HG03135 (cell line): ENCODE data around the gene UNC5CL.
"Not testable (repeated sequence)": the region's sequence is repeated elsewhere in the genome, so short reads cannot be mapped to it uniquely, and the experiment has no call there.

ENCODE experiments used
- ATAC-seq: cut with Tn5 transposase; IDR thresholded peaks from one replicate; pipeline ENCODE4 v1.9.1; 2021; ENCODE audit warnings: mild to moderate bottlenecking, moderate library complexity; ENCODE audit not compliant: unreplicated experiment

Gene UNC5CL

DNA sequence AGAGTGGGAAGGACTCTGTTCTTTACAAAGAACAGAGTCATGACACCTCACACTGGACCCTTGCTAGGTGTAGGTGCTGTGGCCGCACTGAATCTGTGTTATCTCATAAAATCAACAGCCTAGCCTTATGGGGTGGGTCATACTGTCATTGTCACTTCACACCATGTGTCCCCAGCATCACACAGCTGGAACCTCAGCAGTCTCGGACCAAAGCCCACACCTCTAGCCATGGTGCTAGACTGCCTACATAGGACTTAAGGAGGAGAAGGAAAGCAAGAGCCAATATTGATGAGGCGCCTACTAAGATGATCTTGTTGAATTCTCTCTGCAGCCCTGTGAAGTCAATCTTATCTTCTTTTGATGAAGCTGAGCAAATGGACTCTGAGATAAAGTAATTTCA lies 31.0 kb downstream of the UNC5CL start:
- no peak for ATAC-seq

DNA sequence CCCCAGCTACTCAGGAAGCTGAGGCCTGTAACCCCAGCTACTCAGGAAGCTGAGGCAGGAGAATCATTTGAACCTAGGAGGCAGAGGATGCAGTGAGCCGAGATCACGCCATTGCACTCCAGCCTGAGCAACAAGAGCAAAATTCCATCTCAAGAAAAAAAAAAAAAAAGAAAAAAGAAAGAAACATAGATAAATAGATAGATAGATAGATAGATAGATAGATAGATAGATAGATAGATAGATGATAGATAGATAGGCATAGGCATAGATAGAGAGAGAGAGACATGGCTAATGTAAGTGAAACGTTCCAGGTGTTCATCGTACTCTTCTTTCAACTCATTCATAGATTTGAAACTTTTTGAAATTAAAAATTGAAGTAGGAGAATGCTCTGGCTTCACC lies 32.0 kb downstream of the UNC5CL start:
- ATAC-seq: not testable (repeated sequence)

DNA sequence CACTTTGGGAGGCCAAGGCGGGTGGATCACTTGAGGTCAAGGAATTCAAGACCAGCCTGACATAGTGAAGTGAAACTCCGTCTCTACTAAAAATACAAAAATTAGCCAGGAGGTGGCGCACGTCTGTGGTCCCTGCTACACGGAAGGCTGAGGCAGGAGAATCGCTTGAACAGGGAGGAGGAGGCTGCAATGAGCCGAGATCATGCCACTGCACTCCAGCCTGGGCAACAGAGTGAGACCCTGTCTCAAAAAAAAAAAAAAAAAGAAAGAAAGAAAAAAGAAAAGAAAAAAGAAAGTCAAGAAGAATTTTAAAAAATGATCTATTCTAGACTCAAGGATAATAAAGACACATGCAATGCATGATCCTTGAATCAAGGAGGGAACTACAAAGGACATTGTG lies 32.8 kb downstream of the UNC5CL start:
- not testable (repeated sequence) for ATAC-seq

DNA sequence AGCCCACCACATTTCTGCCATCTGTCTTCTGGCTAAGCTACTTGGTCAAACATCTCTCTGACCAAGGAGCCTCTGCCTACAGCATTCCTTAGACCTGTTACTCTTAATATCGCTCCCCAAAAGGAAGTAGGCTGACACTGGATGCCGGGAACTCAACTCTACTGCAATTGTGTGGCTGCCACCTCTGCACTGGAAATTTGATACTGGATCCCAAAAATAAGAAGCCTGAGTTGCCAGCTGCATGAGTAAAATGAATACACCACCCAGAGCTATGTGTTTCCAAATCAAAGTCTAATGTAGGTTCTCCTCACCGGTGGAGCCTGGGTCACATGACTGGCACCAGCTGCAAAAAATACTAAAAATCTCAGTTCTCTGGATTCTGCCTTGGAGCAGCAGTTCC lies 36.9 kb downstream of the UNC5CL start:
- ATAC-seq: no peak

DNA sequence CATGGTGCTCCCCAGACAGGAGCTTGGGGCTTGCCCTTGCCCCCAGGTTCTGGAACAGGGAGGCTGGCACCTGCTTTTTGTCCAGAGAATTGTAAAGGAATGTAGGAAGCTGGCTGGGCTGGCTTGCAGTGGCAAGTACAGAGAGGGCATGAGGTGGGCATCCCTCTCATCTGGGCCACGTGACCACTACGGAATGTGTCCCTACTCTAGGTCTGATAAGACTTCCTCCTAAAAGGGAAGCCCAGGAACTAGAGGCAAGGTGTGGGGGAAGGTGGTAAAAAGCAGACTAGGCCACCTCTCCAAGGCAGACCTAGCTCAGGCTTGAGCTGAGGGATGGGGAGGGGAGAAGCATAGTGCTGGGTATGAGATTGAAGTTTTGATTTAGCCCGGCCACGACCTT lies 38.8 kb downstream of the UNC5CL start:
- ATAC-seq: no peak

DNA sequence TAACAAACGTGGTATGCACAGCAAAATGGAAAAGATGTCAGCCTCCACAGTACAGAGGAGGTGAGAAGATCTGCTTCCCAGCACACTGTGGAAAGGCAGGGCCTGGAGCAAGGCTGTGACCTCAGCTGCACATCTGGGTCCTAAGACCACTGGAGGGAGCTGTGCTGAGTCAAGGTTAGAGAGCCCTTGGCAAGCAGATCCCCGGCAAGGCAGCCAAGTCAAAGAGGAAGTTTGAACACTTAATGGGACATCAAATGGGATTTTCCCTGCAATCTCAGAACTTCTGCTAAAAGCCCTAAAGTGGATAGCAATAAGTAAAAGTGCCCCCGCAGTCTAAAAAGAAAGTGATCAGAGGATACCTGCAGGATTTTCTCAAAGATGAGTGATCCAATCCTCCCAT lies 39.5 kb downstream of the UNC5CL start:
- no peak for ATAC-seq

DNA sequence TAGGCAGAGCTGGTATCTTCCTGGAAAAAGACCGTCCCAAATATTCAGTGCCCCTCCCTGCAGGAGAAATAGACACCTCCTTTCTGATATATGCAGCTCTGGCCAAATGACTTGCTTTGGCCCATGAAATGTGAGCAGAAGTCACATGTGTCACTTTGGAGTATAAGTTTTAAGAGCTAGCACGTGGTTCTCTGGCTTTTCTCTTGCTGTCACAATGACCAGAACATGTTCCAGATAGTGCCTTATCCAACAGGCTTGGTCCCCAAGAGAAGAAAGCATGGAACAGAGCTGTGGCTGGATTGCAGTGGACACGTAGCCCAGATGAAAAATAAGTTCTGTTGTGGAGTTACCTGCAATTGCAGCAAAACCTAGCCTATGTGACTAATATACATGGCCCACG lies 40.4 kb downstream of the UNC5CL start:
- no peak for ATAC-seq

DNA sequence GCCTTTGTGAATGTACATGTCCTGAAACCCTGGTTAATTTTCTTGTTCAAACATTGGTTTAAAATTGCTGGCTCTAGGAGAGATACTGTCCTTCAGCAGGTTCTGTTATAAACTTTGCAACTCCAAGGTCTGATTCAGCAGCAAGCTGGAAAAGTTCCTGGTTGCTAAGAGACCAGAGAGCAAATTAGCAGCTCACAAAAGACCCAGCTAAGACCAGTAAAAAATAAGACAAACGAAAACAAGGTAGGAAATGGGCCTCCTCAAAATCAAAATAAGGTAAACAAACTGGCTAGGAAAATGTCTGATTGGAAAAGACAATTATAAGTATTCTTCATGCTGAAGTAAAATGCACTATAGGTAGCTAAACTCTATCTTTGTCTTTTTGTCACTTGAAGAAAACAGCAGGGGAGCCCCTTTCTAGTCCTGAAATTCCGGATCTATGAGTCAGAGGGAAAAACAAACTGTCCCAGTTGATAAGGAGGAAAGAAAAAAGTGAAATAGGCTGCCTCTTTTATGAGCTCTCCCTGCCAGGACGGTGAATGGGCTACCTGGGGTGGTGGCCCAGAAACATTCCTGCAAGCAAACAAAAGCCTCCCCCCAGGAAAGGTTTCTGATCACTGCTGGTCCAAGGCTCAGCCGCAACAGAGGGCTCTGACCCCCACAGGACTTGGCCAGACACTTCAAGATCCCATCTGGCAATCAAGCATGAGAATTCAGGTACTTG lies 41.6 kb downstream of the UNC5CL start:
- no peak for ATAC-seq

DNA sequence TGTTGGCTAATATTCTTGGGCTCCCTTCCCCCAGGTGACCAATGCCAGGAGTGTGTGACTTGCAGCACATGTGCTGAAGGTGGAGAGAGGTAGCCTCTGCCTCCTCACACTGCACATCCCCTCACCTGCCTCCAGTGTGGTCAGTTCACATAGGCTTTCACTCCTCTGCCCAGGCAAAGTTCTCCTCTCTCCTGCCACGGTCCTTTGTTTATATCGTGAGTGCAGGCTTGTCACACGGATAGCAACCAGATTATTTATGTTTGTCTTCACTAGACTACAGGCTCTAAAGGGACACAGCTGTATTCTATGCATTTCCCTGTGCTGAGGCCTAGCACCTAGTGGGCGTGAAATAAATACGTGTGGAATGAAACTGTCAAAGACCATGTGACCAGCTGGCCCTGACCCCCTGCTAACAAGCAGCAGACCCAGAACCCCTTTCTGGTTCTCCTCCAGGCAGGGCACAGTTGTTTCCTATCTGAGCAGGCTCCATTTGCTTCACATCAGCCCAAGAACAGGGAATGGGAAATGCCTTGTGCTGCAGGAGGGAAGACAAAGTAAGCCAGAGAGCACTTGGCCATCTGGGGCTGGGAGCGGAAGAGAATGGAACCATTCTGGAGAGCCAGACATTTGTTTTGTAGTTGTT lies 42.3 kb downstream of the UNC5CL start:
- no peak for ATAC-seq

DNA sequence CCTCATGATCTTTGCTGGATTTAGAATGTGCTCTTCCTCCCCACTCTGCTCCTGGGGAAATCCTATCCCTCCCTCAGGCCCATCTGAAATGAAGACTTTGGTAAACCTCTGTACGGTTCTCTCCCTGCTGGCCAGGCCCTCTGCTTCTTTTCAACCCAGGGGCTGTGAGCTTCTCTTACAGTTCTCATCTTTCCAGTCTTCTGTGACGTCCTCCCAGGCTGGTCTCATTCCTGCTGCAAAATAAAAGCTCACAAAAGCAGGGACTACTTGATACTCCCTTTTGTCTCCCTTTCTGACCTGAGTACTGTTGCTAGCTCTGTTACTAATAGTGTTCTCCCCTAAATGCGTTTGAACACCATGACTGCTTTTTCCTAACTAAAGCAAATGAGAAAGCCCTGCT lies 46.3 kb downstream of the UNC5CL start:
- ATAC-seq: no peak

DNA sequence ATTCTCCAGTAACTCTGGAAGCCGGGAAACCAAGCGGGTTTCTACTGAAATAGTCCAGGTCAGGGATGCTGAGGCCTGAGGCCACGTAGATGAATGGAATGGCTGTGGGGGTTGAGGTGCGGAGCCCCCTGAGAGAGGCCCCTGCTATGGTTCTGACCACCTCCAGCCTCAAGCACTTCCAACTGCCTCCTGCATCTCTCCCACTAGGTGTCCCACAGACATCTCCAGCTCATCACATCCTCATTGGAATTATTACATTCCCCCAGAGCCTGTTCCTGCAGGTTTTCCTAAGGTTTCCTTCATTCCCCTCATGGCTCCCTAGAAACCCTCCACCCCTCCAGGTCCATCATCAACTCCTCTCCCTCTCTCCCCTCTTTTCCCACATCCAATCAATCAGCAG lies 48.7 kb downstream of the UNC5CL start:
- no peak for ATAC-seq

DNA sequence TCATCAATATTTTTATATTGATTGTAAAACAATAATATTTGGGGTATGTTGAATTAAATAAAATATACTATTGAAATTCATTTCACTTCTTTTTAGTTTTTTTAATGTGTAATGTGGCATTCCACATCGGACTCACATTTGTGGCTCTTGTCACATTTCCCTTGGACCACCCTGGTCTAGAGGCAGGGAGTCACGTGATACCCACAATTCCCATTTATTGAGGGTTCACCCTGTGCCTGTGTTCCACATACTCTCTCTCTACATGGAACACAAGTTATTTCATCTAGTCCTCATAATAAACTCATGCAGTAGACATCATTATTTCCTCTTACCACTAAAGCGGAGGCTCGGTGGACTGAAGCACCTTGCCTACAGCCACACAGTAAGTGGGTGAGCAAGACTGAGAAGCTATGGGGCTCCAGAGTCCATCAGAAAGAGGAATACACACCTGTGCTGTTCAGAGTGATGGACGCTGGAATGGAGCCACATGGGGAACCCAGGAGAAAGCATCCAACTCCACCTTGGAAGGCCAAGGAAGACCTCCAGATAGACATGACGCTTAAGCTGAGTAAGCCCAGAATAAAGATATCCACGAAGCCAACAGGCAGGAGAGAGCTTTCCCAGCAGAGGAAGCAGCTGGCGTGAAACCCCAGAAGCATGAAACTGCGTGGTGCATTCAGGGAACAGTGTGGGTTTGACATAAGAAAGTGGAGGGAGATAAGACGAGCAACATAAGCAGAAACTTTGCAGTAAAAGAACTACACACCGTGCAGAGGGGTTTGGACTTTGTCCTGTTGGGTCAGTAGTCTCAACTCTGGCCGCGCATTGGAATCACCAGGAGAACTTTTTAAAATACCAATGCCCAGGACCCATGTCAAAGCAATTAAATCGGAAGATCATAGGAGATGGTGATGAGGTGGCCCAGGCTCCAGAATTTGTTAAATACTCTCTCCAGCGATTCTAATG lies 49.5 kb downstream of the UNC5CL start:
- ATAC-seq: no peak

DNA sequence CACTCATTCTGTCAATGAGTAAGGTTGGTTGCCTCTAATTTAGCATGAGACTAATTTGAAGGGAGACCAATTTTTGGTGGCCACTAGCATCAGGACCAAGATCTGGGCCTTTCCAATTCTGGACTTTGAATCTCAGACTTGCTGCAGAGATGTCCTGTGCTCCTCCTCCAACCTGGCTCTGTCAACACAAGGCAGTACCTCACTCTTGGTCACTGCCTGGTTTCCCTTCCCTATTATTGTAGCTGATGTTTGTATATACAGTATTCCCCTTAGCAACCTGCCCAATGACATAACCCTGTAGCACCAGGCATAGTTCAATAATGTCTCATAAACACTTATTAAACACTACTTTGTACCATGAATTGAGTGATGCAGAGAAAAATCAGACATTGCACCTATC lies 50.4 kb downstream of the UNC5CL start:
- ATAC-seq: no peak

DNA sequence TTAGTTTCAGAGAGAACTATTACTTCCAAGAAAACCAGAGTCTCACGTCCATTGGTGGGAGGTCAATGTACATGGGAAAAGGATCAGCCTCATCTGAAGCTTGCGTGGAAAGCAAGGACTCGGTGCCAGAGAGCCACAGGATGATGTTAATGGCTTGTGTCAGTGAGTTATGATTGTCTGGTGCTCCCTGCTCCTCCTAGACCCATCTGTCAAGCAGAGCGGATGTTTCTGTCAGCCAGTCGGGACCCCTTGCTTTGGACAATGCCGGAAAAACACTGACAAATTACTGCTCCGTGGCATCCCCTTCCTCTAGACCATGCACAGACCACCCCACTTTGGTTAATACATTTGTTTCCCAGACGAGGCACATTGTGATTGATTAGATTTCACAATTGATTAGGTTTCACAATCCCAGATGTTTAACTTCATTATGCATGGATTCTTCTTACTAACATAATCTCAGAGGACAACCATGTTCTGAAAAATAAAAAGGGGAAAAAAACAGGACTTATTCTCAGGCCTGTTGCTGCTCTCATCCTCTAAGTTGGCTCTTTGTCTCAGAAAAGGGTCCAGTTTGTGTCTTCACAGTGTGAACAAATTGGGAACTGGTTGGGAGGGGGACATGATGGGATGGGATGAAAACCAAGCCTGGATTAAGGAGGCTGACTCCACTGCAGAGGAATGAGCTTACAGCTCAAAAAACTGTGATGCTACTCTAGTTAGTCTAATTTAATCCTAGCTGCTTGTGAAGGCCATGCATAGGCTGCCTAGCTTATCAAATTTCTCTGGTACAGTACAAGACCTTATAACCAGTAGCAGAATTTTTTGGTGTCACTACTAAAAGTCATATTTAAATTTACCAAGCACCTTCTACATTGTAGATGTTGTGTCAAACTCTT lies 51.9 kb downstream of the UNC5CL start:
- no peak for ATAC-seq

DNA sequence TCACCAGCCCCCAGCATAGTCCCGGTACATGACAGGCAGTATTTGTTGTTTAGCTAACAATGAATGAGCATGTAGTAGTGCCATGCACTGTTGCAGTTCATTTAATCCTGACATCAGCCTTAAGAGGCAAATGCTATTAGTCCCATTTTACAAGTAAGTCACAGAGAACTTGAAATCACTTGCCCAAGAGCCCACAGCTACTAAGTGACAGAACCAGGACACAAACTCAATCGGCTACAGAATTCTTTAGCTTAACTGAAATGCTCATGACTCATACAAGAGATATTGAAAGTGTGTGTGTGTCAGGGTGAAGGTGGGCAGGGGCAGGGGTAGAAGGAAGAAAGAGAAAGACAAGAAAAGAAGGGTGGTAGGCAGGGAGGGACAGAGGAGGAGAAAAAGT lies 52.7 kb downstream of the UNC5CL start:
- no peak for ATAC-seq

DNA sequence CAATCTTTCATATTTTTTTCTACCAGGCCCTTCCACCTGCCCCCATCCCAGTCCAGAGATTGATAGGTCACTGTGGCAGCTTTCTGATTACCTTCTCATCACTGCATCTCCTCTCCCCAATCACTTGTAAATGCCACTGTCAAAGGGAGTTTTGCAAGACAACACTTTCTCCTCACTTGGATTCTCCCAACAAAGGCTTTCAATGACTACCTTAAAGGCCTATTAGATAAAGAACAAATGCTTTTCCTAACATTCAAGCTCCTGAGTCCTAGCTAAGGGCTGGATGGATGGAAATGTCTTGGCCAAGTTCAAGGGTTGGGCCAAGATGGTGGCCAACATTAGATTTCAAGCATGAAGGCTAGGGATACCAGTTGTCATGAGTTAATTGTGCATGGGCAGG lies 55.3 kb downstream of the UNC5CL start:
- no peak for ATAC-seq

DNA sequence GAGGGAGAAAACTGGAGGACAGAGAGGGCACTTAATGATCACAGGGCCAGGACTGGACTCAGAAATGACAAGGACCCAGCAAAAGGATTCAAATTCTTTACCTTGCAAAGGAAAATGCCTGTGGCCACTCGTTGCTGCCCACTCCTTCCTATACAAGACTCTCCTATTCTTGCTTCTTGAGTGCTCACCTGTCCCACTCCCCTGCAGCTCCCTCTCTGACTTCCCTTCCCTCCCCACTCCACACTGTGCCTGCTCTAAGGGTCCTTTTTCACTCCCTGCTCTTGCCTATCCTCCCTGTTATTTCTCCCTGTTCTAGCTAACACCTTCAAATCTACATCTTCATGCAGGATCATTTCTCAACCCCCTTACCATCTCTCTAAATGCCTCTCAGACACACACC lies 56.1 kb downstream of the UNC5CL start:
- no peak for ATAC-seq

DNA sequence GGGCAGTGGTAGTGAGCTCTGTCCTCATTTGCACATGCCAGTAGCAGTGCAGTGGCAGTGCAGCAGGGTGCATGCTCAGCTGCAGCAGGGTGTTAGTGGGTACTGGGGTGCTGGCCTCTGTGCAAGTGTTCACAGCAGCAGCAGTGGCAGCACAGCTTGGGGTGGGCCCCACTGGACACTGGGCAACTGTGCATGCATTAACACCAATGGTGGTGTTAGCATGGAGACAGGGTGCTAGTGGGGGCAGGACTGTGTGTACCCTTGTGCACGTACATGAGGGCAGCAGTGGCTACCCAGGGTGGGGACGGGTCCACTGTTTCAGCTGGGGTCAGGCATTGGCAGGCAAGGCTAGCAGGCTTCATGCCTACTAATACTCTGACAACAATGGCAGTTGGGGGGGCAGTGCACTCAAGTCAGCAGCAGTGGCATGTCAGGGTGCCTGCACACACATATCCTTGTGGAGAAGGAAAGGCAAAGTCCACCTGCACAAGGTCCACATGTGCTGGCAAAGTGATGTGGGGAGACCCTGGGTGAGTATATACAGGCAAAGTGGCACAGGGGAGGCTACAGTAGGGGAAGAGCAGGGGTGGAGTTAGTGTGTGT lies 60.2 kb downstream of the UNC5CL start:
- ATAC-seq: no peak

DNA sequence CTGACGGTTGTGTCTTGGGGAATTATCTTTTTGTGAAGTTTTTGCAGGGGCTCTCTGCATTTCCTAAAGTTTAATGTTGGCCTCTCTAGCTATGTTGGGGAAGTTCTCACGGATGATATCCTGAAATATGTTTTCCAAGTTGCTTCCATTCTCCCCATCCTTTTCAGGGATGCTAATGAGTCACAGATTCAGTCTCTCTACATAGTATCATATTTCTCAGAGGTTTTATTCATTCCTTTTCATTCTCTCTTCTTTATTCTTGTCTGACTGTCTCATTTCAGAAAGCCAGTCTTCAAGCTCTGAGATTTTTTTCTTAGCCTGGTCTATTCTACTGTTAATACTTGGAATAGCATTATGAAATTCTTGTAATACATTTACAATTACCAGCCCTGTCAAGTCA lies 61.3 kb downstream of the UNC5CL start:
- no peak for ATAC-seq

DNA sequence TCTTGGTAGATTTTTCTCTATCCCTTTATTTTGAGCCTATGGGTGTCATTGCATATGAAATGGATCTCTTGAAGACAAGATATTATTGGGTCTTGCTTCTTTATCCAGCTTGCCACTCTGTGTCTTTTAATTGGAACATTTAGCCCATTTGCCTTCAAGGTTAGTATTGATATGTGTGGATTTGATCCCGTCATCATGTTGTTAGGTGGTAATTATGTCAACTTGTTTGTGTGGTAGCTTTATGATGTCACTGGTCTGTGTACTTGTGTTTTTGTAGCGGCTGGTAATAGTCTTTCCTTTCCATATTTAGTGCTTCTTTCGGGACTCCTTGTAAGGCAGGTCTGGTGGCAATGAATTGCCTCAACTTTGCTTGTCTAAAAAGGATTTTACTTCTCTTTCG lies 61.9 kb downstream of the UNC5CL start:
- ATAC-seq: no peak
